Activated CD8-positive, alpha-beta T cell treated with anti-CD3 and anti-CD28 coated beads for 36 hours (primary cell): ENCODE results near the gene LYZL6. TPM values are rescaled to one million over a fixed set of nuclear protein-coding genes. Genes with fewer than 3 reads are reported as not detected.

Experiments
- ATAC-seq: fragments of 200-7000 bp; cut with Tn5 transposase; one replicate; pipeline ENCODE4 v1.10.0; 2021; ENCODE audit warnings: mild to moderate bottlenecking, moderate library complexity
- CTCF ChIA-PET: fragments of 350-600 bp; sonication (Branson Sonifier 250); formaldehyde crosslinking; loops from one replicate; lab custom pipeline; 2021; ENCODE audit warnings: antibody characterized with exemption; lab: Charles Lee
- POLR2A ChIA-PET: fragments of 350-600 bp; sonication (Branson Sonifier 250); formaldehyde crosslinking; loops from one replicate; lab custom pipeline; 2021; ENCODE audit warnings: antibody characterized with exemption; lab: Charles Lee
- DNase-seq: peaks from one replicate; pipeline ENCODE4 v3.0.0-alpha.2; 2020
- H3K27ac Mint-ChIP-seq: one replicate; pipeline ENCODE4 v1.8.0; 2021; ENCODE audit warnings: mild to moderate bottlenecking, mixed read lengths
- H3K27me3 Mint-ChIP-seq: one replicate; pipeline ENCODE4 v1.8.0; 2021; ENCODE audit warnings: mixed read lengths
- H3K36me3 Mint-ChIP-seq: one replicate; pipeline ENCODE4 v1.8.0; 2021; ENCODE audit warnings: low read depth, mixed read lengths
- H3K4me1 Mint-ChIP-seq: one replicate; pipeline ENCODE4 v1.8.0; 2021; ENCODE audit warnings: low read depth, mixed read lengths
- H3K4me3 Mint-ChIP-seq: one replicate; pipeline ENCODE4 v1.8.0; 2021; ENCODE audit warnings: mild to moderate bottlenecking, moderate library complexity, mixed read lengths
- H3K9me3 Mint-ChIP-seq: one replicate; pipeline ENCODE4 v1.8.0; 2021; ENCODE audit warnings: mixed read lengths
- intact Hi-C: fragments of 100-400 bp; cut with micrococcal nuclease; formaldehyde crosslinking; loops from one replicate; pipeline ENCODE4 v1.10.0; 2022
- total RNA-seq, 2 experiments: library from RNA; stranded (reverse); gene quantifications; one replicate each; pipeline ENCODE4 v1.2.3, GENCODE V29; 2021
- TF ChIP-seq, protein P1 (sequence below): fragments of 200-600 bp; IDR thresholded peaks from one replicate; pipeline ENCODE4 v1.8.0; 2022; ENCODE audit warnings: antibody characterized with exemption, mild to moderate bottlenecking

Gene LYZL6
- total RNA-seq, 2 experiments from 2014 or later, result not detected

DNA sequence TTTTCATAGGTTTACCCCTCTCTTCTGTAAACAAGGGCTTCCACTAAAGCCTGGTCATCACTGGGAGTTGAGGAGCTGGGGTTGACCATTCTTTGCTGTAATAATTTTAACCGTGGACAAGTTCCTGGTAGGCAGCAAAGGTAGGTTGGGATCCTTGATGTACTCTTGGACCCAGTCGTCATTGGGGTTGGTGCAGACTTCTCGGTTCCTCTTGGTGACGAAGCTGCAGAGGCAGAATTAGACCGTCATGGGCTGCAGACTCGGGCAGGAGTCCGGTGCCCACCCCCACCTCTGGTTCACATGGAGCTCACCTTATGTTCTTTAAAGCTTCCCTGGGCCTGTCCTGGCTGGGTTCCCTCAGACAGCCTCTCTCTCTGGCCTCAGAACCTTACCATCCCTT is 34.0 kb upstream of the LYZL6 start:
- intact Hi-C loops, result no loop called here
- CTCF ChIA-PET, result interaction anchor here (1.9 to 11.8 kb wide), 3 partner anchors 8 to 171 kb away, joined by 4 to 299 read pairs (median 85); no protein-coding TSS in a partner anchor
- POLR2A ChIA-PET, result interaction anchor here (0.8 kb wide), 1 partner anchor 10 kb away, joined by 3 read pairs; no protein-coding TSS in a partner anchor
- ATAC-seq (no peak), DNase-seq (no peak)
- TF ChIP-seq, protein P1, sequence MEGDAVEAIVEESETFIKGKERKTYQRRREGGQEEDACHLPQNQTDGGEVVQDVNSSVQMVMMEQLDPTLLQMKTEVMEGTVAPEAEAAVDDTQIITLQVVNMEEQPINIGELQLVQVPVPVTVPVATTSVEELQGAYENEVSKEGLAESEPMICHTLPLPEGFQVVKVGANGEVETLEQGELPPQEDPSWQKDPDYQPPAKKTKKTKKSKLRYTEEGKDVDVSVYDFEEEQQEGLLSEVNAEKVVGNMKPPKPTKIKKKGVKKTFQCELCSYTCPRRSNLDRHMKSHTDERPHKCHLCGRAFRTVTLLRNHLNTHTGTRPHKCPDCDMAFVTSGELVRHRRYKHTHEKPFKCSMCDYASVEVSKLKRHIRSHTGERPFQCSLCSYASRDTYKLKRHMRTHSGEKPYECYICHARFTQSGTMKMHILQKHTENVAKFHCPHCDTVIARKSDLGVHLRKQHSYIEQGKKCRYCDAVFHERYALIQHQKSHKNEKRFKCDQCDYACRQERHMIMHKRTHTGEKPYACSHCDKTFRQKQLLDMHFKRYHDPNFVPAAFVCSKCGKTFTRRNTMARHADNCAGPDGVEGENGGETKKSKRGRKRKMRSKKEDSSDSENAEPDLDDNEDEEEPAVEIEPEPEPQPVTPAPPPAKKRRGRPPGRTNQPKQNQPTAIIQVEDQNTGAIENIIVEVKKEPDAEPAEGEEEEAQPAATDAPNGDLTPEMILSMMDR, result no peak
- H3K27ac Mint-ChIP-seq, result no peak overlapping the region
- H3K4me3 Mint-ChIP-seq, result no peak overlapping the region
- H3K27me3 Mint-ChIP-seq, result no peaks in the 10 kb centered on the region
- H3K36me3 Mint-ChIP-seq, result no peaks in the 10 kb centered on the region
- no peaks in the 10 kb centered on the region for H3K9me3 Mint-ChIP-seq
- H3K4me1 Mint-ChIP-seq, result peaks cover 8% of the 10 kb centered on the region

DNA sequence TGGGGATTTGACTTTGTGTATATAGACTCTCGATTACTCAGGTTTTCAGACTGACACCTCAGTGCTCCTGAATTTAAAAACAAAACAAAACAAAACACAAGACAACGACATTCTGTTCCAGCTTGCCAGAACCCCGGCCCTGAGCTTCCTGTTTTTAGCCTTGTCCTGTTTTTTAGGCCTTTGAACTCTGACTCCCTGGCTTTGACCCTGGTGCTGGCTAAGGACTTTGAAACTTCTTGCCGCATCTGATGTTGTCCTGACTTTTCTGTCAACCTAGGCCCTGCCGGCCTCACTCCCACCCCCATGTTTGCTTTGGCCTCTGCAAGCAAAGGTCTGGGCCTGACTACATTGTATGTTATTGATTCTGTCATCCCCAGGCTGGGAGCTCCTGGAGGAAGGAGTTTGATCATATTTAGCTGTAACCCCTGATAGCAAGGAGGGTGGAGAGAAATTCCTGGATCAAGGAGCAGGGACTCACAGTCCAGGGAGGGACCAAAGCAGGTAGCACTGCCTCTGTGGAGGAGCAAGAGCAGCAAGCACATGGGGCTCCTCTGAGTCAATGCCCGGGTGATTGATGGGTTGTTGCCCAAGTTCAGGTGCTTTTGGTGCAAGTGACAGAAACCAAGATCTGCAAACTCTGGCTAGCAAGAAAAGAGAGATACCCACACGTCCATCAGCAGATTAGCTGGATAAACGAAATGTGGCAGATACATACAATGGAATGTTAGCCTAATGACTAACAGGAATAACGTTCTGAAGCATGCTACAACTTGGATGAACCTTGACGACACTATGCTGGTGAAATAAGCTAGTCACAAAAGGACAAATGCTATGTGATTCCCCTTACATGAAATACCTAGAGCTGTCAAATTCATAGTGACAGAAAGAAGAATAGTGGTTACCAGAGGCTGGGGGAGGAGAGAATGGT is 30.1 kb upstream of the LYZL6 start:
- Mint-ChIP-seq H3K4me1 (peaks cover 8% of the 10 kb centered on the region), H3K27ac (peak overlapping the region; percentile 30), H3K9me3 (no peaks in the 10 kb centered on the region), H3K27me3 (no peaks in the 10 kb centered on the region), H3K36me3 (no peaks in the 10 kb centered on the region), H3K4me3 (no peak overlapping the region)
- DNase-seq, result no peak
- CTCF ChIA-PET, result interaction anchor here (1.2 to 11.8 kb wide), 4 partner anchors 12 to 175 kb away, joined by 3 to 299 read pairs (median 12); no protein-coding TSS in a partner anchor
- POLR2A ChIA-PET, result interaction anchor here (1.3 kb wide), 1 partner anchor 99 kb away, joined by 4 read pairs; no protein-coding TSS in a partner anchor
- intact Hi-C loops, result loop anchor here (5.0 kb wide), 1 partner anchor 99 kb away; no protein-coding TSS in a partner anchor
- TF ChIP-seq, protein P1, result no peak
- no peak for ATAC-seq

DNA sequence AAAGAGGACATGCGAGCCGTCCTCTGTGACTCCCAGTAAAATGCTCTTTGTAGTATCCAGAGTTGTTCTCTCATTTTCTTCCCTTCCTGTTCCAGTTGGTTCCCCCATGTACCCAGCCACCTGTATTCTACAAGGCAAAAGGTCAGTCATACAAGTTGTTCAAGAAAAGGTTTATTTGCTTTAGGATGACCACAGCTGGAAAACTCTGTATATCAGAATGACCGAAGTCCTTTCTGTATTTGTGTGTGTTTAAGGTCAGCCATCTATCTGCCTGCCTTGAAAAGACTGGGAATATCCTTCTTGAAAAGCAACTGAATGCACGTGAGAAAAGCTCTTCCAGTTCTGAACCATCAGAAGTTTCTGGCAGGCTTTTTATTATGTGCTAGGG is 29.4 kb upstream of the LYZL6 start:
- no peak overlapping the region for H3K27ac Mint-ChIP-seq
- DNase-seq, result no peak
- ATAC-seq, result no peak
- H3K4me1 Mint-ChIP-seq, result peaks cover 8% of the 10 kb centered on the region
- no peaks in the 10 kb centered on the region for H3K36me3 Mint-ChIP-seq
- no peak overlapping the region for H3K4me3 Mint-ChIP-seq
- POLR2A ChIA-PET, result interaction anchor here (1.3 kb wide), 1 partner anchor 100 kb away, joined by 4 read pairs; no protein-coding TSS in a partner anchor
- TF ChIP-seq, protein P1, result no peak
- intact Hi-C loops, result loop anchor here (5.0 kb wide), 1 partner anchor 99 kb away; no protein-coding TSS in a partner anchor
- no peaks in the 10 kb centered on the region for H3K27me3 Mint-ChIP-seq
- H3K9me3 Mint-ChIP-seq, result no peaks in the 10 kb centered on the region
- CTCF ChIA-PET, result interaction anchor here (1.2 to 11.8 kb wide), 4 partner anchors 11 to 175 kb away, joined by 3 to 299 read pairs (median 12); no protein-coding TSS in a partner anchor

DNA sequence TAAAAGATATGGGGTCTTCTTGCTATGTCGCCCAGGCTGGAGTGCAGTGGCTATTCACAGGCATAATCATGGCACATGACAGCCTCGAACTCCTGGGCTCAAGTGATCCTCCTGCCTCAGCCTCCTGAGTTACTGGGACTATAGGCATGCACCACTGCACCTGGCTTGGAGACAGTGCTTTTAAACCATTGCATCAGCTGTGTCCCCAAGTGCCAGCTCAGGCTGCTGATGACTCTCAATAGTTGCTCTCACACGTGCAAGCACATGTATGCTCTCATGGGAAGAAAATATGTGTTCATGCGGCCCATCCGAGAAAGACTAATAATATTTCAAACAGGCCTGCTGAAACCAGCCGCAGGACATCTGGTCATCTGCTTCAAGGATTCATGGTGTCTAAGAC is 29.0 kb upstream of the LYZL6 start:
- no peak overlapping the region for H3K27ac Mint-ChIP-seq
- H3K27me3 Mint-ChIP-seq, result no peaks in the 10 kb centered on the region
- no peak for ATAC-seq
- CTCF ChIA-PET, result interaction anchor here (1.9 to 11.8 kb wide), 4 partner anchors 11 to 176 kb away, joined by 5 to 299 read pairs (median 32); no protein-coding TSS in a partner anchor
- TF ChIP-seq, protein P1, result no peak
- no peaks in the 10 kb centered on the region for H3K9me3 Mint-ChIP-seq
- H3K4me1 Mint-ChIP-seq, result peaks cover 8% of the 10 kb centered on the region
- no peak for DNase-seq
- H3K4me3 Mint-ChIP-seq, result no peak overlapping the region
- H3K36me3 Mint-ChIP-seq, result no peaks in the 10 kb centered on the region
- intact Hi-C loops, result loop anchor here (5.0 kb wide), 1 partner anchor 100 kb away; no protein-coding TSS in a partner anchor
- POLR2A ChIA-PET, result no interaction called here
